Activated T-cell treated with anti-CD3 and anti-CD28 coated beads, Interleukin-2, amount 50 U/mL, for 24 hours (primary cell): Measurements from ENCODE around the gene TUBA8.
"Not testable (repeated sequence)": the region's sequence is repeated elsewhere in the genome, so short reads cannot be mapped to it uniquely, and the experiment has no call there.

Source experiments
- DNase-seq: peaks from one replicate; pipeline ENCODE4 v3.0.0-alpha.2; 2020
- H3K27ac Mint-ChIP-seq: 2 replicates; pipeline ENCODE4 v1.8.0; 2020; ENCODE audit warnings: mild to moderate bottlenecking, mixed read lengths
- H3K27me3 Mint-ChIP-seq: 2 replicates; pipeline ENCODE4 v1.8.0; 2020; ENCODE audit warnings: mixed read lengths
- H3K36me3 Mint-ChIP-seq: 2 replicates; pipeline ENCODE4 v1.8.0; 2020; ENCODE audit warnings: low read depth, mixed read lengths
- H3K4me1 Mint-ChIP-seq: 2 replicates; pipeline ENCODE4 v1.8.0; 2020; ENCODE audit warnings: low read depth, mixed read lengths
- H3K4me3 Mint-ChIP-seq: 2 replicates; pipeline ENCODE4 v1.8.0; 2020; ENCODE audit warnings: mild to moderate bottlenecking, moderate library complexity, mixed read lengths
- H3K9me3 Mint-ChIP-seq: 2 replicates; pipeline ENCODE4 v1.8.0; 2020; ENCODE audit warnings: mixed read lengths

TUBA8 gene

DNA sequence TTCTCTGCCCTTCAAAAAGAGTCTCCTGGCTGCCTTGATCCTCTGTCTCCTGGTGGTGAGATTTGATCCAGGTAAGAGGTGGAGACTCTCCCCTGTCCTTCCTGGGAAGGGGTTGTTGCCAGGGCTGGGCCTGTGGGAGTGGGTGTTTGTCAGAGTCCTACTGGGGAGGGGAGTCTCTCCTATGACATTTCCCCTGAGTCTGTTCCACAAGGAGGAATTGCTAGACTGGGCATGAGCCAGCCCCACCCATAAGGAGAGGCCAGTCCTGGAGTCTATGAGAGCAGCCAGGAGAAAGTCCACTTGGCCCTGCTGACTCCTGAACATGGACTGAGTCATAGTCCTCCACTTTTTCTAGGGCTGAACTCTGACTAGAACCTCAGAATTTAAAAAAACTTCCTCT is 25.4 kb upstream of the TUBA8 start:
- DNase-seq, result no peak
- H3K27ac Mint-ChIP-seq, result peak overlapping the region; percentile 22
- no peaks in the 10 kb centered on the region for H3K27me3 Mint-ChIP-seq
- H3K4me1 Mint-ChIP-seq, result peaks cover 47% of the 10 kb centered on the region
- H3K9me3 Mint-ChIP-seq, result no peaks in the 10 kb centered on the region
- H3K4me3 Mint-ChIP-seq, result no peak overlapping the region
- peaks cover 96% of the 10 kb centered on the region for H3K36me3 Mint-ChIP-seq

DNA sequence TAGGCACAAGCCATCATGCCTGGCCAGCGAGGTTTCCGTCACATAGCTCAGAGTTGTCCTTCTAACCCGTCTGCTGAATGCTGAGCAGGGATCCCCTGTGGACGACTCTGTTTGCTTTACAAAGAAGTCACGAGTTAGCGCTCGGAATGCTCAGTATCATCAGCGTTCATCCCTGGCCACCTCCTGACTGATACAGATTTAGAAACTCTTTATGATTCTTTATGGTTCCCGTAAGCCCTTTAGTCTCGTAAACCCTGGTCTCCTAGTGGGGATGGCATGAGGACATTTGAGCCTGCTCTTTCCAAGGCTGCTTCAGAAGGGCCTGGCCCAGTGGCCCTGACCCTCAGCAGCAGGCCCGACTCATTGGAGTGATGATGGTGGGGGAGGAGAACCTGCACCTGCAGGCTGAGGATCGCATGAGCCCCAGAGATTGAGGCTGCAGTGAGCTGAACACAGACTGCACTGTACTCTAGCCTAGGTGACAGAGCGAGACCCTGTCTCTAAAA is 23.2 kb upstream of the TUBA8 start:
- Mint-ChIP-seq H3K27me3 (no peaks in the 10 kb centered on the region), H3K4me1 (peaks cover 40% of the 10 kb centered on the region), H3K4me3 (no peak overlapping the region), H3K36me3 (peaks cover 96% of the 10 kb centered on the region), H3K9me3 (no peaks in the 10 kb centered on the region), H3K27ac (no peak overlapping the region)
- DNase-seq, result no peak

DNA sequence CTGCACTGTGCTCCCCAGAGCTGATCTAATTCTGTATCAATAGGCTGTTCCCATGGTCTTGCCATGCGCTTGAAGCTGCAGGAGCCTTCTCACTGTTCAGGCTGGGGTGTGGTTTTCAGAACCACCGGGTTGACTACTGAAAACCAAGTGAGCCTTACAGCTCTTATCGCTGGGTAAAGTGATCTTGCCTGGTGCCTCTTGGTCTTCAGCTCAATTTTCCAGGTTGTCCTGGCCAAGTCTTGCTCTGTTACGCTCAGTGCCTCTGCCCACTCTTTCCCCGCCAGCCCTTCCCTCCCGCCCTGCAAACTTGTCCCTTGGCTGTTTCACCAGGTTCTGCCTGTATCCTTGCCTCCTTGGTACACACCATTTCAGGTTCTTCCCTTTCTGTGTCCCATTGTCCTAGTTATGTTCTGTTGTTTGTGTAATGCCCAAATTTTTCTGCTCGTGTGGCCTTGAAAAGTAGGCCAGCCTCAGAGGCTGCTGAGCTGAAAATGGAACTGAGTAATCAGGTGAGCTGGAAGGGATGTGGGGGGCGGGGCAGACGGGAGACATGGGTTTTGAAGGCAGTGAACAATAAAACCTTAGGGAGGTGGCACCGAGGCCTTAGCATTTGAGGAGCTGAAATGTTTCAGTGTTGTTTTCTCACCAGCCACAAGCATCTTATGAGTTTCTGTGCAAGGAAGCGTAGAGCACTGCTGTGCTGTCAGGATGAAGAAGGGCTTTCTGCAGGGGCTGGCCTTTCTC is 21.6 kb upstream of the TUBA8 start:
- H3K27ac Mint-ChIP-seq, result peak overlapping the region; percentile 69
- no peaks in the 10 kb centered on the region for H3K27me3 Mint-ChIP-seq
- no peak for DNase-seq
- no peaks in the 10 kb centered on the region for H3K9me3 Mint-ChIP-seq
- H3K4me3 Mint-ChIP-seq, result no peak overlapping the region
- H3K4me1 Mint-ChIP-seq, result peaks cover 32% of the 10 kb centered on the region
- H3K36me3 Mint-ChIP-seq, result peaks cover 92% of the 10 kb centered on the region

DNA sequence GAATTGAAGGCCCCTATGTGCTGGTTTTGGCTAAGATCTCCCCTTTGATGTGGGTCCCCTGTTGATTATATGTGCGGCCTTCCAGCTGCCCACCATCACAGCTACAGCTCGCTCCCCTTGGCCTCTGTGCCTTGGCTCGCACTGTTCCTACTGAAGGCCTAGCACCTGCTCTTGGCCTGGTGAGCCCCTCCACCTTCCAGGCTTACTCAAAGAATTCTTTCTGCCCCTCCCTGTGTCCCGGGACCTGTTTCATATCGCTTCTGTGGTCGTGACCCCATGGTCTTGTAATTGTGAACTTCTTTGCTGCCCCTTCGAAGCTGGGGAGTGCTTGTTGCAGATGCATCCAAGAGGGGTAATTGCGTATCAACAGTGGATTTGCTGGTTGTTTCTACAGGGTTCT is 20.3 kb upstream of the TUBA8 start:
- DNase-seq, result no peak
- peaks cover 91% of the 10 kb centered on the region for H3K36me3 Mint-ChIP-seq
- H3K27me3 Mint-ChIP-seq, result no peaks in the 10 kb centered on the region
- H3K4me1 Mint-ChIP-seq, result peaks cover 38% of the 10 kb centered on the region
- no peak overlapping the region for H3K27ac Mint-ChIP-seq
- no peaks in the 10 kb centered on the region for H3K9me3 Mint-ChIP-seq
- no peak overlapping the region for H3K4me3 Mint-ChIP-seq

DNA sequence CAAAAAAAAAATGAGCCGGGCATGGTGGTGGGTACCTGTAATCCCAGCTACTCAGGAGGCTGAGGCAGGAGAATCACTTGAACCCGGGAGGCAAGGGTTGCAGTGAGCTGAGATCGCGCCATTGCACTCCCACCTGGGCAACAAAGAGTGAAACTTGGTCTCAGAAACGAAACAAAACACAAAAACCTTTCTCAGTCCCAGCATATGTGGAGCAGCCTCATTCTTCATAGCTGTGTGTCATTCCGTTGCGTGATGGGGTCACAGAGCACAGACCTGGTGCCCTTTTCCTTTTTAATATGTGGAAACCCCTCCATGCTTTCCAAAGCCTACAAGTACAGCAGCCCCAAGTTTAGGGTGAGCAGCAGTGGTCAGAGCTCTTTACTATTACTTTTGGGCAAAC is 19.1 kb upstream of the TUBA8 start:
- no peak overlapping the region for H3K4me3 Mint-ChIP-seq
- no peaks in the 10 kb centered on the region for H3K27me3 Mint-ChIP-seq
- no peak for DNase-seq
- peaks cover 89% of the 10 kb centered on the region for H3K36me3 Mint-ChIP-seq
- H3K9me3 Mint-ChIP-seq, result peaks cover 2% of the 10 kb centered on the region
- H3K27ac Mint-ChIP-seq, result peak overlapping the region; percentile 79
- H3K4me1 Mint-ChIP-seq, result peaks cover 45% of the 10 kb centered on the region

DNA sequence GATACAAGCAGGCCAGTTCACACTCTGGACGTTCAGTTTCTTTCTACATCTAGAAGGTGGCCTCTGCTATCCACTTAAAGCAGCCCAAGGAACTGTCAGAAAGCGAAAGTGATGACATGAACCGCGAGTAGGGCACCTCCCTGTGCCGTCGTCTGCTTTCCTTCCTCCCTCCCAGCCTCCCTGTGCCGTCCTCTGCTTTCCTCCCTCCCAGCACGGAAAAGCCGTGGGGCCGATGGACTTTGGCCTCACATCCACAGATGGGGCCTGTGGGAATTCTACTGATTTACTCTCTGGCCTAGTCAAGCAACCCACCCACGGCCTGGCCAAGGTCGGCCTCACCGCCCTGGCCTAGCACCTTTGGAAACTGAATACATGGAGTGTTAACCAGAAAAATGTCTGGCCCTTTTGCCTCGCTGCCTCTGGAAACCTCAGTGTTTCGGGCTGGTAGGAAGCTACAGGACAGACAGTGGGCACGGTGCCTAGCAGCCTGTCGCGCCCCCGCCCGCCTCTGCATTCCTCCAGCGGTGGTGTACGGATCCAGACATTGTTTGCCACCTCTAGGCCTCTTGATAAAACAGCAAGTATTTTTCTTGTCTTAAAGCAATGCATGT is 18.6 kb upstream of the TUBA8 start:
- Mint-ChIP-seq H3K9me3 (peaks cover 7% of the 10 kb centered on the region), H3K4me1 (peaks cover 50% of the 10 kb centered on the region), H3K4me3 (peak overlapping the region; percentile 53), H3K27ac (peak overlapping the region; percentile 79), H3K27me3 (no peaks in the 10 kb centered on the region), H3K36me3 (peaks cover 91% of the 10 kb centered on the region)
- DNase-seq, result peak; percentile 46

DNA sequence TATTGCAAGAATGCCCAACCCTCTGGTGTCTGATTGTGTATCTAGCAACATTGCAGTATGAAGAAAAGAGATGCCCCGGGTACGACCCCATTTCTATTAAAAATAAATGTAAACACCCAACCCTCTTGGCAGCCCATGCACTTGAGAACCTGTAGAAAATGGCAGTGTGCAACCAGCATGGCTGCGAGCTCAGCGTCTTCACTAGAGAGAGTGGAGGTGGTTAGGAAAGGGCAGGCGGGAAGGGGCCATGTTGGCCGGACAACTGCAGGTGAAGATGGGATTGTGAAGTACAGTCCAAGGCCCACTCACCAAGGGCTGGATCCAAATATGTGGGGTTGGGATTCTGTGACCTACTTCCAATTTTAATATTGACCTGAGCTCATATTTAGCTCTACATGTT is 16.9 kb upstream of the TUBA8 start:
- no peak for DNase-seq
- Mint-ChIP-seq H3K4me3 (no peak overlapping the region), H3K27ac (no peak overlapping the region), H3K27me3 (no peaks in the 10 kb centered on the region), H3K4me1 (peaks cover 42% of the 10 kb centered on the region), H3K36me3 (peaks cover 84% of the 10 kb centered on the region), H3K9me3 (peaks cover 7% of the 10 kb centered on the region)

DNA sequence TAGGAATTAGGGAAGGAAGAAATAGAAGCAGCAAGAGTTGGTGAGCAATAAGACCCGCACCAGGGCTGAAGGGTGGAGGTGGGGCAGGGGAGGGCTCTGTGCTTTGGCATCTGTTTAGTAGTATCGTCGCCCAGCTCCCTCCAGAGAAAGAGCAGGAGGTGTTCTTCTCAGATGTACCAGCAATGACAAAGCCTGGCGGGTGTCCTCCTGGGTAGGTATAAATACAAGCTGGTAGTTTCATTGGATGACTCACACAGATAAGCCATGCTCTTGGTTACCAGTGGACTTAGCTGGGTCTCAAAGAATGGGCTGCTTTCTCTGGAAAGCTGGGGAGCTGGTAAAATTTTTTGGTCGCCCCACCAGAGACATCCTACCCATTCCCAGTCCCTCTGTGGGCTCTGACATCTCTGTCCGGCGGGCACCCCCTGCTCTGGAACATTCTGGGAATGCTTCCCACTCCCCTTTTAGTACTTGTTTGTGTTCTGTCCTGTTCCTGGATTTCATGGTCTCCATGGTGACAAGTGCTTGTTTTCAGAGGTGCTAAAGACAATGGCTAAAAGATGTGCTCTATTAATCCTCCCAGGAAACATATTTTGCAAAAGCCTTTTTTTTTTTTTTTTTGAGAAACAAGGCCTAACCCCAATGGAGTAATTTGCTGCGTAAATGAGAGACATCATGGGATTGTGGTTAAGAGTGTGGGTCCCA is 15.4 kb upstream of the TUBA8 start:
- no peak overlapping the region for H3K4me3 Mint-ChIP-seq
- no peak for DNase-seq
- H3K9me3 Mint-ChIP-seq, result peaks cover 7% of the 10 kb centered on the region
- no peaks in the 10 kb centered on the region for H3K27me3 Mint-ChIP-seq
- peaks cover 34% of the 10 kb centered on the region for H3K4me1 Mint-ChIP-seq
- H3K27ac Mint-ChIP-seq, result no peak overlapping the region
- peaks cover 79% of the 10 kb centered on the region for H3K36me3 Mint-ChIP-seq

DNA sequence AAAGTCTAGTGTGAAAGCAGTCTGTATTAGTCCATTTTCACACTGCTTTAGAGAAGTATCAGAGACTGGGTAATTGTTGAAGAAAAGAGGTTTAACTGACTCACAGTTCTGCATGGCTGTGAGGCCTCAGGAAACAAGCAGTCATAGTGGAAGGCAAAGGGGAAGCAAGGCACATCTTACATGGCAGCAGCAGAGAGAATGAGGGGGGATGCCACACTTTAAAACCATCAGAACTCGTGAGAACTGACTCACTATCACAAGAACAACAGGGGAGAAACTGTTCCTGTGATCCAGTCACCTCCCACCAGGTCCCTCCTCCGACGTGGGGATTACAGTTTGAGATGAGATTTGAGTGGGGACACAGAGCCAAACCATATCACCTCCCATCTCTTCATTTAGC is 13.8 kb upstream of the TUBA8 start:
- peaks cover 33% of the 10 kb centered on the region for H3K4me1 Mint-ChIP-seq
- H3K27ac Mint-ChIP-seq, result peak overlapping the region; percentile 58
- H3K27me3 Mint-ChIP-seq, result no peaks in the 10 kb centered on the region
- H3K9me3 Mint-ChIP-seq, result peaks cover 7% of the 10 kb centered on the region
- peaks cover 79% of the 10 kb centered on the region for H3K36me3 Mint-ChIP-seq
- no peak overlapping the region for H3K4me3 Mint-ChIP-seq
- no peak for DNase-seq

DNA sequence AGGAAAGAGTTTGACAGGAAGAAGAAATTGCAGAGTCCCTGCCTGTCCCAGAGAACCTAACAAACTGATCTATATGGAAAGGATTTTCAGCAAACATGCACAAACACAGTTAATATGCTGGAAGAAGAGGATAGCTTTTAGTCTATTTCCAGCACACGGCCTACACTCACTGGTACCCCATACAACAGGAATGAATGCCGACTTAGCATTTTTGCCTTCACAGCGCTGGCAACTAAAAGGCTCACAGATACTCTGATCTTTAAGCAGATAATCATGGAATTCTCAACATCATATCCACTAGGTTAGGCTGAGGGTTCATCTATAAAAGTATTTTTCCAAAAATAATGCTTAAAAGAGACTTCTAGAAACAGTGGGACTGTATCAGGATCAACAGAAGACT is 9.8 kb upstream of the TUBA8 start:
- peaks cover 14% of the 10 kb centered on the region for H3K9me3 Mint-ChIP-seq
- H3K36me3 Mint-ChIP-seq, result peaks cover 81% of the 10 kb centered on the region
- no peak overlapping the region for H3K4me3 Mint-ChIP-seq
- H3K4me1 Mint-ChIP-seq, result peaks cover 49% of the 10 kb centered on the region
- DNase-seq, result no peak
- no peak overlapping the region for H3K27ac Mint-ChIP-seq
- peaks cover 2% of the 10 kb centered on the region for H3K27me3 Mint-ChIP-seq

DNA sequence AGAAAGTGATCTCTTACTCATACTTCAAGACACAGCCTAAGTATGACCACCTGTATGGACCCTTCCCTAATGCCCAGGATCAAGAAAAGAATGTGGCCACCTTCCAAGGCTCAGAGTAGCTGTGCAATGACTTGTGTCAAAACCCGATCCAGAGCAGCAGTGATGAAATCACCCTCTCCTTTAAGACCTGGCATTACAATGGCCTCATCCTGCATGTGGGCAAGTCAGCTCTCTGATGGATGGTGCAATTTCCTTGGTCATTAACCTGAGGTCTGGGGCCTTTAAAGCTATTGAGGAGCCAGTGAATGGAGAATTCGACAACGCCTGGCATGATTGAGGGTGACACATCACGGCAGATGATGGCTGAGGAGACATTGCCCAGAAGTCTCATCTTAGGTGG is 9.1 kb upstream of the TUBA8 start:
- Mint-ChIP-seq H3K4me1 (peaks cover 48% of the 10 kb centered on the region), H3K9me3 (peaks cover 15% of the 10 kb centered on the region), H3K36me3 (peaks cover 78% of the 10 kb centered on the region), H3K27ac (no peak overlapping the region), H3K4me3 (no peak overlapping the region), H3K27me3 (peaks cover 2% of the 10 kb centered on the region)
- no peak for DNase-seq

DNA sequence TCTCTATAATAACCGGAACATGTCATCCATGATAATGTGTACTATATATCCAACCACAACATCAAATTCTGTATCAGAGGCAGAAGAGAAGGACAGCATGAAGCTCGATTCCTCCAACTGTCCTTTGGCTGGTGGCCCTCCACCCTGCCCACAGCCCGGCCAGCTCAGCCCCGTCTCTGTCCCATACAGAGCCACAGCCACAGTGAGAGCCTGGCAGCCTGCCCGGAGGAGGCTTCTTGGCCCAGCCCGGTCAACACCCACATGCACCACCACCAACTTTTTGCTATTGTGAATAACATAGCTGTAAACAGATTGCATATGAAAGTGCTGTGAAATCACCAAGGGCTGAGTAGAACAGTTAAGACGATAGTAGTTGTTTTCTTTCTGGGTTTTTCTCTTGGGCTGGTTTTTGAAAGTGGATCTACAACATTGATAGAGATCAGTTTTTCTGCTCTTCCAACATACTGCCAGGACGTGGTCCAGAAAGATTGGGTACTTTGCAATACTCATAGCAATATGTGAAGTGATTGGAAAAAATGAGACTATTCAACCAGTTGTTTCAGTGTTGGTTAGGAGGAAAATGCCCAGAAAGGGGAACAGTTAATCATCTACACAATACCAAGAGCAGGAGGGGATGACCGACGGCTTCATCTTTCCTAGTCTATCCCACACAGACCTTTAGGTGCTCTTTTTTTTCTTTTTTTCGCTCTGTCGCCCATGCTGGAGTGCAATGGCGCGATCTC is 6.9 kb upstream of the TUBA8 start:
- Mint-ChIP-seq H3K4me3 (peak overlapping the region; percentile 18), H3K36me3 (peaks cover 72% of the 10 kb centered on the region), H3K9me3 (peaks cover 20% of the 10 kb centered on the region), H3K4me1 (peaks cover 60% of the 10 kb centered on the region), H3K27me3 (peaks cover 15% of the 10 kb centered on the region), H3K27ac (peak overlapping the region; percentile 89)
- DNase-seq, result no peak

DNA sequence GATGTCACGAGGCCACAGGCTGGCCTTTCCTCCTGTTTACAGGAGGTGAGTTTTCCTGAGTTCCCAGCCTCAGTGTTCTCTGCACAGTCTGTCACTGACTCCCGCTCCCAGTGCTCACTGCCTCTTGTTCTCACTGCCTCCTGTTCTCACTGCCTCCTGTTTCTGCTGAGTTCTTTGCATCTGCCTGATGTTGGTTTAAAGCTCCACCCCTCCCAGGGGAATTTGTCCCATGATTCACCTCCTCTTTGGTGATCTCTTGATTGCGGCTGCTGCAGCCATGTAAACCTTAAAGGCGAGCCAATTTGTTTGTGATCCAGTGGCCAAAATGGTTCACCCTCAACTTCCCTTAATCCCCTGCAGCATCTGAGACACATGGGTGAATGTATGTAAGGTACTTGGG is 6.0 kb upstream of the TUBA8 start:
- H3K36me3 Mint-ChIP-seq, result peaks cover 65% of the 10 kb centered on the region
- DNase-seq, result no peak
- H3K9me3 Mint-ChIP-seq, result peaks cover 20% of the 10 kb centered on the region
- H3K4me1 Mint-ChIP-seq, result peaks cover 63% of the 10 kb centered on the region
- H3K27ac Mint-ChIP-seq, result peak overlapping the region; percentile 89
- peaks cover 22% of the 10 kb centered on the region for H3K27me3 Mint-ChIP-seq
- no peak overlapping the region for H3K4me3 Mint-ChIP-seq

DNA sequence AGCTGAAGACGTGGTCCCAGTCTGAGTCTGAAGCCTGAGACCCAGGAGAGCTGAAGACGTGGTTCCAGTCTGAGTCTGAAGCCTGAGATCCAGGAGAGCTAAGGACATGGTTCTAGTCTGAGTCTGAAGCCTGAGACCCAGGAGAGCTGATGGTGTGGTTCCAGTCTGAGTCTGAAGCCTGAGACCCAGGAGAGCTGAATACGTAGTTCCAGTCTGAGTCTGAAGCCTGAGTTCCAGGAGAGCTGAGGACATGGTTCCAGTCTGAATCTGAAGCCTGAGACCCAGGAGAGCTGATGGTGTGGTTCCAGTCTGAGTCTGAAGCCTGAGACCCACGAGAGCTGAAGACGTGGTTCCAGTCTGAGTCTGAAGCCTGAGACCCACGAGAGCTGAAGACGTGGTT is 4.6 kb upstream of the TUBA8 start:
- peaks cover 73% of the 10 kb centered on the region for H3K4me1 Mint-ChIP-seq
- not testable (repeated sequence) for DNase-seq, H3K4me3 Mint-ChIP-seq
- peaks cover 56% of the 10 kb centered on the region for H3K36me3 Mint-ChIP-seq
- H3K27me3 Mint-ChIP-seq, result peaks cover 33% of the 10 kb centered on the region
- H3K9me3 Mint-ChIP-seq, result peaks cover 20% of the 10 kb centered on the region
- H3K27ac Mint-ChIP-seq, result peak overlapping the region; percentile 93
